ENCODE data around the gene CDPF1. TPM values are rescaled to one million over a fixed set of nuclear protein-coding genes. Genes with fewer than 3 reads are reported as not detected.
A peak's percentile ranks its signal among the peaks of the same experiment; 100 is the strongest.

Gene CDPF1
- total and polyA plus RNA-seq, 2 of the 13 experiments (the other 11 are each of a cell fraction or from before 2014, with no cell fraction given) = 5.2 to 8.1 TPM

- TF ChIP-seq ZNF770 (CRISPR knock-in tag; IDR thresholded peaks at IDR 0.05) (no peak), HMGA1 (CRISPR knock-in tag; conservative IDR thresholded peaks at IDR 0.05) (no peak), ZNF33B (CRISPR knock-in tag; IDR thresholded peaks at IDR 0.05) (no peak), HOXA5 (CRISPR knock-in tag; IDR thresholded peaks at IDR 0.05) (no peak; the same call in 1 of the 2 replicates), SP4 (CRISPR knock-in tag; IDR thresholded peaks at IDR 0.05) (peak; percentile 26; the same call in 1 of the 2 replicates), GZF1 (CRISPR knock-in tag; IDR thresholded peaks at IDR 0.05) (0 out of 2 replicates have a peak, but pooled peaks have one; percentile 33), ZNF235 (CRISPR knock-in tag; IDR thresholded peaks at IDR 0.05; ENCODE audit: borderline replicate concordance) (no peak), NR3C1 (CRISPR knock-in tag; IDR thresholded peaks at IDR 0.05) (no peak), ZNF737 (CRISPR knock-in tag; IDR thresholded peaks at IDR 0.05; ENCODE audit: borderline replicate concordance) (no peak), SOX6 (IDR thresholded peaks at IDR 0.05) (no peak), SOX6 (CRISPR knock-in tag; IDR thresholded peaks at IDR 0.05) (peak; percentile 55), NKX3-1 (CRISPR knock-in tag; IDR thresholded peaks at IDR 0.05) (no peak; the same call in 1 of the 2 replicates), ZMYM3 (CRISPR knock-in tag; IDR thresholded peaks at IDR 0.05) (no peak), ZFP36L1 (CRISPR knock-in tag; IDR thresholded peaks at IDR 0.05) (peak; percentile 100), SMC3 (IDR thresholded peaks at IDR 0.05; ENCODE audit: low read length) (no peak), ZNF253 (CRISPR knock-in tag; IDR thresholded peaks at IDR 0.05; ENCODE audit: borderline replicate concordance) (peak; percentile 98), KDM6A (CRISPR knock-in tag; IDR thresholded peaks at IDR 0.05; ENCODE audit: low read depth) (no peak), TEAD3 (CRISPR knock-in tag; optimal IDR thresholded peaks at IDR 0.05; ENCODE audit: borderline replicate concordance) (peak; percentile 54), PAX8 (CRISPR knock-in tag; IDR thresholded peaks at IDR 0.05; ENCODE audit: borderline replicate concordance) (no peak), ZNF367 (CRISPR knock-in tag; IDR thresholded peaks at IDR 0.05; ENCODE audit: borderline replicate concordance) (no peak; the same call in 1 of the 2 replicates), ZMAT3 (CRISPR knock-in tag; conservative IDR thresholded peaks at IDR 0.05) (no peak), ZNF564 (CRISPR knock-in tag; IDR thresholded peaks at IDR 0.05) (peak; percentile 92; the same call in 1 of the 2 replicates), ZNF670 (CRISPR knock-in tag; IDR thresholded peaks at IDR 0.05; ENCODE audit: borderline replicate concordance) (no peak), SP1 (IDR thresholded peaks at IDR 0.05) (no peak), SP1 (CRISPR knock-in tag; IDR thresholded peaks at IDR 0.05) (no peak), IRF1 (CRISPR knock-in tag; IDR thresholded peaks at IDR 0.05; ENCODE audit: low read depth) (no peak)
- TF ChIP-seq, protein P1, sequence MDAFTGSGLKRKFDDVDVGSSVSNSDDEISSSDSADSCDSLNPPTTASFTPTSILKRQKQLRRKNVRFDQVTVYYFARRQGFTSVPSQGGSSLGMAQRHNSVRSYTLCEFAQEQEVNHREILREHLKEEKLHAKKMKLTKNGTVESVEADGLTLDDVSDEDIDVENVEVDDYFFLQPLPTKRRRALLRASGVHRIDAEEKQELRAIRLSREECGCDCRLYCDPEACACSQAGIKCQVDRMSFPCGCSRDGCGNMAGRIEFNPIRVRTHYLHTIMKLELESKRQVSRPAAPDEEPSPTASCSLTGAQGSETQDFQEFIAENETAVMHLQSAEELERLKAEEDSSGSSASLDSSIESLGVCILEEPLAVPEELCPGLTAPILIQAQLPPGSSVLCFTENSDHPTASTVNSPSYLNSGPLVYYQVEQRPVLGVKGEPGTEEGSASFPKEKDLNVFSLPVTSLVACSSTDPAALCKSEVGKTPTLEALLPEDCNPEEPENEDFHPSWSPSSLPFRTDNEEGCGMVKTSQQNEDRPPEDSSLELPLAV (CRISPR knock-in tag; conservative IDR thresholded peaks at IDR 0.05; ENCODE audit: low read depth) = peak; percentile 97; the same call in 1 of the 2 replicates
These were observed 46.4 kb upstream of the CDPF1 start, which contains the start of gene GTSE1 (continued) for GRCh38 chr22:46296257-46297150.

Data from HepG2 (cell line).